ENCODE data around the gene TBCA. TPM values are rescaled to one million over a fixed set of nuclear protein-coding genes. Genes with fewer than 3 reads are reported as not detected.

The TBCA gene
- total RNA-seq, 1 donor from 2014 or later, result 199 TPM

DNA sequence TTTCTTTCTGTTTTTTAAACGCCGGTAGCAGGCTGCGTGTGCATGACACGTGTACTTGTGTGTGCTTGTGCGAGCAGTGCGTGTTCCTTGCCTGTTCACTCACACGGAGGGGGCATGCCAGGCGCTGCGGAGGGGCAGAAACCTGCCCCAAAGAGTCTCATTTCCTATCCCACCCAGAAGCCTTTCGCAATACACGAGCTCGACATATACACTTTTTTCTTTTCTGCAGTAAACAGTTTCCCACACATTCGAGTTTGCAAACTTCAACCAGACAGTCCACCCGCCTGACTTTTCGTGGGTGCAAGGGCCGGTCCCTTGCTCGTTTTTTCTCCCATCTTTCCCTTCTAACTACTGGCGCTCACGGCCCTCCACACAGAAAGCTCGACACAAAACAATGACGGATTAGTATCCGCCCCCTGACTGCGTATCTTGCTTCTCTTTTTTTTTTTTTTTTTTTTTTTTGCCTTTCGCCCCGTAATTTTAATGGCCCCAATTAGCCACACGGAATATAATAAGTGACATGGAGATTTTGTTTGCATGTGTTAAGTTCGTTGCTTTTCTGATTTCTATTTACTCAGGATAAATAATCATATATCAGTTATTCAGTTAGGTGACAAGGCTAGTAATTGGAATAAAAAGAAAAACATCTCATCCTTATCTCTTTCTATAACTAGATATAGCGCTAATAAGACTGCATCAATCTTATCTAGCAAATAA, 132.3 kb downstream of the TBCA start:
- DNase-seq (ENCODE audit: low read depth), result no peak

- DNase-seq (ENCODE audit: low read depth), result no peak
Measured at GRCh38 chr5:77642738-77643653, 133.1 kb downstream of the TBCA start.

- DNase-seq (ENCODE audit: low read depth), result no peak
Measured at GRCh38 chr5:77641963-77642737, 134.0 kb downstream of the TBCA start.

DNA sequence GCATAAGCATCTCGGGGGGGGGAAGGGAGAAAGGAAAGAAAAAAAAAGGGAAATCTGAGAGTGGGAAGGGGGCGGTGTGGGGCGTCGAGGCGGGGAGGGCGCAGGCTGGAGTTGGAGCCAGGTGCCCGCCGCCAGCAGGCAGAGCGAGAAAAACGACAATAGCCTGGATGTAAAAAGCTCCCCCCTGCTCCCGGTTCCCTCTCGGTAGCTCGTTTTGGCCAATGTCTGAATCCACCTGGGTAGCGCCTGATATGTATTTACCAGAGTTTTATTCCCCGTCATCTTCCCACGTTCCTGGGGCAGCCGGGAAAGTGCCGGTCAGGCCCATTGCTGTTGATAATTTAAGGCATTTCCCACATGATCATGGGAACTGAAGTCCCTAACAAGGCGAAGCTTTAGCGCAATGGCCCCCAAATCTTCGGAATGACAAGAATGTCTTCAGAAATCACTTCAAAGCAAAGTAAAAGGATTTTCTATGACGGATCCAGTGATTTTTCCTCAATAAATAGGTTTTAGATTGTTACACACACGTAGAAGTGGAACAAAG, 134.7 kb downstream of the TBCA start:
- DNase-seq (ENCODE audit: low read depth), result no peak

Other genes with a start within 250 kb of the TBCA start
- gene OTP, start 137.6 kb downstream of the TBCA start, total RNA-seq, result not detected in 2 replicates